GM19452 (cell line): ENCODE measurements around the gene CYB5D1.

Experiments used
- ATAC-seq: cut with Tn5 transposase; IDR thresholded peaks from one replicate; pipeline ENCODE4 v1.9.1; 2021; ENCODE audit not compliant: unreplicated experiment

Gene CYB5D1

DNA sequence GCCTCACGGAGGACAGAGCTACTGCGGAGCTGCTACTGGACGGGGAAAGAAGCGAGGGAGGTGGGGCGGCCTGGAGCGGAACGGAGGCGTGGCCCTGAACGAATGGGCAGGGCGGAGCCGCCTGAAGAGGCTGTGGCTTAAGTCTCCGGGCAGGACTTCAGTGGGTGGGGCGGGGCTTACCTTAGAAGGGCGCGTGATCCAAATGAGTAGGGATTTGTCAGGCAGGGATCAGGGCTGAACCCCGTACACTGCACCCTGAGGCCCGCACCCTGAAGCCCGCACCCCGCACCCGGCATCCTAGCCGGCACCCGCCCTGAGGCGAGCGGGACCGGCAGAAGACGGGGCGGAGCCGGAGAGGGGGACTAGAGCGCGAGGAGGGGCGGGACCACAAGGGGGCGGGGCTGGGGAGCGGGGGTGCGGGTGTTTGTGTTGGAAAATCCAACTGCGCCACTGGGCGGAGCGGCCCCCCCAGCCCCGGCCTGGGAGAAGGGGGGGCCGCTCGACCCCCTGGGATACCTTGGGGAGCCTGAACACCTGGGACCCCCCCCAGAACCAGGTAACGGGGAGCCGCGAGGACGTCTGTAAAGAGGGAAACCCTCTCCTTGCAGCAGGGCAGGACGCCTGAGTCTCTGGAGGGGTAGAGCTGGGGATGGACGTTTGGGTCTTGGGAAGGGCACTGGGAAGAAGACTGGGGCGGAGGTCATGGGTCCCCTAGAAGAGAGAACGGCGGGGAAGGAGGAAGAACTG lies 23.8 kb upstream of the CYB5D1 start, which contains the start of gene KDM6B:
TSS of gene KDM6B (plus strand) at position 423 of the 747 bp plus-strand sequence. CDS start 11,338 bp downstream, outside the sequence.
- ATAC-seq: peak; percentile 52

DNA sequence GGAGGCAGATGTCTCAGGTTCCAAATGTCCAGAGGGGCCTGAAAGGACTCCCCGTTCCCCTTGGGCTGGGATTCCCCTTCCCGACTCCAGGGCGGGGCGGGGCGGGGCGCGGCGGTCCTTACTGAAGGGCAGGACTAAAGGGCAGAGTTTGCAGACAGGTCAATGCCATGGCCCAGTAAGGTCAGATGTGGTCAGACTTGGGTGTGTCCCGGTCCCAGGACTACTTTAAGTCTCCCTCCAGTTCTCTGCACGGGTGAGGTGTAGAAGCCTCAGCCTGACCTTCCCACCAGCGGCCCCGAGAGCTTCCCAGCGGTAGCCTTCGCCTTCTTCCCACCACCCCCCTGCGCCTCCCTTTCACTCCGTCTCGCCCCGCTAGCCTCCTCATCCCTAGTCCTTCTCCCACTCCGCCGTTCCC lies 23.3 kb upstream of the CYB5D1 start:
- ATAC-seq: no peak

DNA sequence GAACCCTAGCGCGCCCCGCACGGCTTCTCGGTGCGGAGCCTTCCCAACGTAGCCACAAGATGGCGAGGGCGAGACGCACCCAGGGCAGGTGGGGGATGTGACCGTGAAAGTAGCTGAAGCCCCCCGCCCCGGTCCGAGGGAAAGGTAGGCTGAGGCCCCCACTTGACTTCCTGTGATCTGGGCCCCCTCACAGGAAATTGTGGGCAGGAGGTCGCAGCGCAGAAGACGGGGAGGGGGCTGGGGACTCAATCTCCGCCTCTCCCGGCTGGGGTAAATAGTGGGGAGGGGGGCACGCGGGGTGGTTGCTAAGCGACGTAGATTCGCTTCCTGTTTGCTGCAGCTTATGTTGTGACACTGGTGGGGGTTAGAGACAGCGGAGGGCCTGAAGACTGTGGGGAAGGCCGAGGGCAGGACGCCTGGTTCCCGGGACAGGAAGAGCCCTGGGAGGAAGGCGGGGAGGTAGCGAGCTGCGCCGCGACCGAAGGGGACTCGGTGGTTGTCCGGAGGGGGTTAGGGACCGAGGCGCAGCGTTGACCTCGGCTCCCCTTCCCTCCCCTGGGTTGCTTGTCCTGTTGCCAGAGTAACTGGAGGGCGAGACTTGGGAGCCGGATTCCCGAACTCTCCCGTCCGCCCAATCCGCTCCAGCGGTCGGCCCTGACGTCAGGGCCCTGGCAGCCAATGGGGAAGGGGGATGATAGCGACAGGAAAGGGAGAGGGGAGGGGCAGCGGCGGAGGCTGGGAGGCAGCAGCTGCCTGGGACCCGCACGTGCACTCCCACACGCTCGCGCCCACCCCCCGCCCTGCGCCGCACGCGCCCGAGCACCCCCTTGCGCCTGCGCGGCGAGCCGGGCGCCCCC lies 22.6 kb upstream of the CYB5D1 start:
- peak; percentile 42 for ATAC-seq

DNA sequence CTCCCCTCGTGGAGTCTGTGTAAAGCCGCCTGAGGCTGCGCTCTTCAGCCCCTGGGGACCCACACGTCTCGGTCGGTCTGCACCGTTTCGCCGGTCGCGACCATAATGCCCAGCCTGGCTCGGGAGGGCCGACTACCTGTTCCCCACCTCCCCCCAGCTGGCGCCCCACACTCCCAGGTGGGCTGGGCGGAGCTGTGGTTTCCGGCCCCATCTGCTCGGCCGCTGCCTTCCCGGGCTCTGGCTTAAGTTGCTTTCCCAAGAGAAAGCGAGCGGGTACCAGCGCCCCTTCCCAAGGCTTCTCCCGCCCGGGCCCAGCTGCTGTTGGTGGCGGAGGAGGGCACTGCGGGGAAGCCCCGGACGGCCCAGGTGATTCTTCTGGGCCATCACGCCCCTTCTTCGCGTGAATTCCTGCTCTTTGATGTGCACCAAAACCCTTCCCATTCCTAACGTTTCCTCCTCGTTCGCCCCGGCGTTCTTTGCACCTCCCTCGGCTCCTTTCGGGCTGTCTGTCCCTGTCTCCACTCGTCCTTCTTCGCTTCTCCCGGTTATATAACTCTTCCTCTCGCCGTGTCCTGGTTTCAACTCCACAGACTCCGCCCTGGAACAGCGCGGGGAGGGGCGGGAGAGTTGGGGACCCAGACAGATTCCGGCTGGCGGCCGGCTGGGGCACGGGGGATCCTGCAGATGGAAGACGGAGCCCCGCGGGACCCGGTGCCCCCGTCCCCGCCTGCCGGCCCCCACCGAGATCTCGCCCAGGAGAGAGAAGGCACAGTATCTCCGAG lies 21.8 kb upstream of the CYB5D1 start:
- peak; percentile 21 for ATAC-seq

DNA sequence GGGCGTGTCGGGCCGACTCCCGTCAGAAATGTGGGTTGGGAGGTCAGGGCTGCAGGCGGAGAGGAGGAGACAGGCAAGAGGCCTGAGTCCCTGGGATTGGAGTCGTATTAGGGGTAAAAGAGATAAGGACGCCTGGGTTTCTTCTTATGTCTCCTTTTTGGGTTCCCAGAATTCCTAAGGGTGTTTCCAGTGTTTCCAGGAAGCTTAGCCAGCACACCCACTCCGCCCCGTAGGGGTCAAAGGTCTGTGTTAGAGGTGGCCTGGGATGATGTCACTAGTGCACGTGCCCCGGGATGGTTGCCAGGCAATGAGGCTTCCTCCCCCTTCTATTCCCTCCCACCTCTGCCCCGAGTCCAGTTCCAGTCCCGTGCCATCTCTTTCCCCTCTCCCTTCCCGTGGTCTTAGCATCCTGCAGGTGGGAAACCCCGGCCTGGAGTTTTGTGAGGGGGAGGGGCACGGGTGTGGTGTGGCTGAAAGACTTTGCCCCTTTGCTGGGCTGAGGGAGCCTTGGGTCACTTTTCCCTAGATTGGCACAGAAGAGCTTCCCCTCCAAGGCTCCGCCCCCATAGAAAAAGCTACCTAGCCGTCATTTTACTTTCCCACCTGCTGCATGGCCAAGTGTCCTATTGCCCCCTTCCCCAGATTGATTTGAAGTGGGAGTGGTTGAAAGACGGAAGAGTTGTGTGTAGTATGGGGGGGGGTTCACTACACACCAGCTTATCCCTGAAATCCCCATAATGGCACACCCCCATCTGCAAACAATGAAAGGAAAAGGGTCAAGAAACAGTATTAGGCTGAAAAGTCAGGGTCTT lies 21.0 kb upstream of the CYB5D1 start:
- ATAC-seq: no peak

DNA sequence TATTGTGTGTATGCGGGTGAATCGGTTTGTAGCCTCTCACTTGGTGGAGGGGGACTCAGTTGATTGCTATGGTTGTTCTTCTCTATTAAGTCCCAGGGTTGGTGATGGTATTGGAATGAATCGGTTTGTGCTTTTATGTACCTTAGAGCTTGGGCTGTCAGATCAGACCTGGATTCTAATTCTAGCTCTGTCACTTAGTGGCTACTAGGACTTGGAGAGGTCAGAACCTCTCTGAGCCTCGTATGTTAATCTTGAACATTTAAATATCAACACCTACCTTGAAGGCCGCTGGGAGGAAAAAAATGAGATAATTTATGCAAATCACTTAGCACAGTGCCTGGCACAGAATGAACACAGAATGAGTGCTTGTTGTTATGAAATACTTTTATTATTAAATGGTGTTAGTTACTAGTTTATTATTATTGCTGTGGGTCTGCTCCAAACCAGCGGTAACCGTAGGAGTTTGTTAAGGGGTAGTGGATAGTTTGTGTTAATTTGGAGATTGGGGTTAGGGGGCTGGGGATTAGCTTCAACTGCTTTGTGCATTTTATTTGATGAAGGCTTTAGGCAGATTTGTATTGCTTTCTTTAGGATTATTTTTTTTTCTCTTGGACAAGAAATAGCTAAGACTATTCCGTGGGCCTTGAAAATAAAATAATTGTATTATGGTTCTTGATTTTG lies 20.3 kb upstream of the CYB5D1 start:
- no peak for ATAC-seq

DNA sequence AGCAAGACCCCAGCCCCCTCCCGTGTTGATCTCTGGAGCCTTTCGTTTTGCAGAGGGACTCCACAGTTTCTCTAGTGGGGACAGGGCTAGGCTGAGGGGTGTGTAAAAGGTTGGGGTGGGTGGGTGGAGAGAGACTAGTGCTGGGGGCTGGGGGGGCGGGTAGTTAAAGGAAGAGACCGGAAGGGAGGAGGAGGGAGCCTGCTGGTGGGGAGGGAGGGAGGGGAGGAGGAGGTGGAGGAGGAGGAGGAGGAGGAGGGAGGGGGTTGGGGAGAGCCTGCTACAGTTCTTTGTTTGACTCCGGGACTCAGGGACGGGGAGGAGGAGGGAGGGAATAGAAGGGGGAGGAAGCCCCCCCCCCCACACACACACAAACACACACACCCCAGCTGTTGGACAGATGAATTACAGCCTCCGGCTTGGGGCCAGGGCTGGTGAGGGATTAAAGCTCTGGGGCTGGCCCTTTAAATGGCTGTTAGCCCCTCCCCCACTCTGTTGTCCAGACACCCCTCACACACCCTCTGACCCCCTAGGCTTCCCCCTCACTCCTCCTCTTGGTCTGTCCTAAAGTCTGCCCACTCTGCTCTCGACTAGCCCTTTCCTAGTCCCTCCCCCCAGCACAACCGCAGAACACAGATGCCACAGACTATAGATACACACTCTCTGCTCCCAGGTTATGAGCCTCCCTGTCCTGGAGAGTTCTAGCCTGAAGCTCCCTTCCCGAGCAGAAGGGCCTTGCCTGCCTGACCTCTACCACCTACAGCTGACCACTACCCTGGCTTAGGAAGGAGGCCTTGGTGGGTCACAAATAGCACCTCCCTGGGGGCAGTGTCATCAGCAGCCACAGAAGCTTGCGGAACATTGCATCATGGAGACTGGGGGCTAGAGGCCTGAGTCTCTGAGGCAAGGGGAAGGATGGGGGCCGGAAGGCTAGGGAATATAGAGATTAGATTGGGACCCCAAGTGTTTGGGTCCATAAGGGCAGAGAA lies 19.4 kb upstream of the CYB5D1 start:
- no peak for ATAC-seq

DNA sequence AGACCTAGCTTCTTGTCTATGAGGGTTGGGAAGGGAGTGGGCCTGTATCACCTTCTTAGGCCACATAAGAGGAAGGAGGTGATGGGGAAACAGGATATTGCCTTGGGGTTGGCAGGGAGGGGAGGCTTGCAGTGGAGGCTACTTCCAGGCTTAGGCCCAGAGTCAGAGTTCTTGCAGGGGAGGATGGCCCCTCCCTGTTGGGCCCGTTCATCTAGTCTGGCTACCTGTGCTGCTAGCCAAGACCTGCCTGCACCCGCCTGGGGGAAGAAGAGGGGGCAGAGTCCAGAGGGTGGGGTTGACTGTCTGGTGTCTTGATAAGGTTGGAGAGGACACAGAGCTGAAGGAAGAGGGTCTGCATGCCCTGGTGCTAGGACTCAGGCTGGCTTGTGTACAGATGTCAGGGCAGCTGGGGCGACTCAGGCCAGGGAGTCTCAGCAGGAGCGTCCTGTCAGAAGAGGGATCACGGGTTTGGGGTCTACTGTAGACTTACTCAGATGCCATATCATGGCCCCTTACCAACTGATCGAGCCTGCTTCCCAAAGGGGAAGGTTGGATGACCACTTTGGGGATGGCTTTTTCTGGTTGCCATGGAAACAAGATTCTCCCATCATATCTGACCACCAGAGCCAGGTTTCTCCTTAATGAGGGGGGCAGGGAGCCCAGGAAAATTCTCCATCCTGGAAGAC lies 18.5 kb upstream of the CYB5D1 start:
- ATAC-seq: no peak

DNA sequence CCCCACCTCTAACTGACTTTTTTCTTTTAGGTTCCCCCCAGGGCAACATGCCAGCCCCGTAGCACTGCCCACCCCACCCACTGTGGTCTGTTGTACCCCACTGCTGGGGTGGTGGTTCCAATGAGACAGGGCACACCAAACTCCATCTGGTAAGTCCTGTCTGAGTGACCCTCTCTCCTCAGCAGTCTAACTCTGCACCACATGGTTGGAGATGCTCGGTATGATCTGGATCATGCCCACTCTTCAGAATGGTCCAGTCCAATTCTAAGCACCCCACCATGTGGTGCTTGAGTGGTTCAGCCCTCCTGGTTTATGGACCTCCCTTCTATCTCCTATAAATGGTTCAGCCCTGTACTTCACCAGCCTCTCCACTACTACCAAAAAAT lies 17.9 kb upstream of the CYB5D1 start:
- ATAC-seq: no peak

DNA sequence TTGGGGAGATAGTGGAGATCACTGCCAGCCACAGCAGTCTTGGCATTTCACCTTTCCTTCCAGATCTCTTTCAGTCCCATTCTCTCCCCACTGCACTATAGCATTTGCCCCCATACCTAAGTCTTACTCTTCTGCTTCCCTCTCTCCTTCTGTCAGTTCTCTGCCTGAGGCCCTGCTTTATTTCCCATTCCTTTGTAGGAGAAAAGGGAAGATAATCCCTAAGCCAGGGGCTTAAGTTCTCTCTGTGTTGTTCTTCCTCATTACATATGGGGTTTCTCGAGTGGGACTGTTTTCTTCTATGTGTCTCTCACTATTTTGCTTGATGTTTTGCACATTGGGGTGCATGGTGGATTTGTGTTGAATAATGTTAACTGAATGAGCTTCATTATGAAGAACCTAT lies 17.4 kb upstream of the CYB5D1 start:
- ATAC-seq: no peak

DNA sequence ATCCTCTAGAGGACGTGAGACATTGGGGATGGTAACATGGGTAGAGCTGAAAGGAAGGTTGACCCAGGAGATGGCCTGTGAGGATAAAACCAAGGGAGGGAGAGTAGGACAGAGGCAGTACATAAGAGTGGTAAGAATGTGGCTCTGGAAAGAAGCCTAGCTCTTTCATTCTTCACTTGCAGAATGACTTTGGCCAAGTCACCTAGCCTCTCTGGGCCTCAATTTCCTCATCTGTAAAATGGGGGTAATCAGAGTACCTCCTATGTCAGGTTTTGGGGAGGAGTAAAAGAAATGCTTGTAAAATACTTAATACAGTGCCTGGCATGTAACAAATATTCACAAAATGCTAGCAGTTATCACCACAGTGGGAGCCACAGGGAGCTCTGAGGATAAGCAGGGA lies 16.9 kb upstream of the CYB5D1 start:
- ATAC-seq: no peak

DNA sequence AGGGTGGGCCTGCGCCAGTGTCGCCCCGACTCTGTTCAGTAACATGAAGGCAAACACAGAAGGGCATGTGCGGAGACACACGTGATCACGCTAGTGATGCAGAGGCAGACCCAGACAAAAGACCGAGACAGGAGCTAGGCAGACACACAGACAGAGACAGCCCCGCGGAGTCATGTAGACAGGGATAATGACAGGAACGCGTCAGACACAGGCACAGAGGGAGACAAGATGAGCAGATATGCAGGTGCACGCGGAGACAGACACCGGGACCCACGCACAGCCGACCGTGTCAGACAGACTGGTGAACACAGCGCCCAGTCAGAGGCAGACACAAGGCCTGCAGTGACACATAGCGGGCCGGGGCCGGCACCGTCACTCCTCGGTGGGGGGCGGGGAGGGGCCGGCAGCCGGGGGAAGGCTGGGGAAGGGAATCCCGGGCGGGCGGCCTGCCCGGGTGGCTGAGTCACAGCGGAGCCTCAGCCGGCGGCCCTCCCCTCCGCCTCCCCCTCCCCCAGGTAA lies 16.3 kb upstream of the CYB5D1 start:
- peak; percentile 14 for ATAC-seq

DNA sequence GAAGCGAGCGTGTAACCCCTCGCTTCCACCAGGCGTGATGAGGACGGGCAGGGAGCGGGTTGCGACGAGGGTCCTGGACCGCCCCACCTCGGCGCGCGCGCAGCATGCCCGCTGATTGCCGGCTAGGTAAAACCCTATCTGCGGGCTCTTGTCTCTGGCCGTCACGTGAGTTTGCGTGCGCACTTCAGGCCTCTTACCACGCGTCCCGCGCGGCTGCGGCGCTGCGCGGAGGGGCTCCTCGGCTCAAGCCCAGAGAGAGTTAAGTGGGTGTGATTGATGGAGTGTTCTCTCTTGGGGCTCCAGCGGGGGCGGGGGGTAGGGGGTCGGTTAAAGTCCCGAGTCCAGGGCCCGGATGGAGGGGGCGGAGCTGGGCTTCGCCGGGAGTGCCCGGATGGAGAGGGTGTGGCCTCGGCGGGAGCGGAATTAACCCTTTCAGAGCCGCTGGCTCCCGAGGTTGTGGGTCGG lies 15.9 kb upstream of the CYB5D1 start:
- peak; percentile 18 for ATAC-seq

DNA sequence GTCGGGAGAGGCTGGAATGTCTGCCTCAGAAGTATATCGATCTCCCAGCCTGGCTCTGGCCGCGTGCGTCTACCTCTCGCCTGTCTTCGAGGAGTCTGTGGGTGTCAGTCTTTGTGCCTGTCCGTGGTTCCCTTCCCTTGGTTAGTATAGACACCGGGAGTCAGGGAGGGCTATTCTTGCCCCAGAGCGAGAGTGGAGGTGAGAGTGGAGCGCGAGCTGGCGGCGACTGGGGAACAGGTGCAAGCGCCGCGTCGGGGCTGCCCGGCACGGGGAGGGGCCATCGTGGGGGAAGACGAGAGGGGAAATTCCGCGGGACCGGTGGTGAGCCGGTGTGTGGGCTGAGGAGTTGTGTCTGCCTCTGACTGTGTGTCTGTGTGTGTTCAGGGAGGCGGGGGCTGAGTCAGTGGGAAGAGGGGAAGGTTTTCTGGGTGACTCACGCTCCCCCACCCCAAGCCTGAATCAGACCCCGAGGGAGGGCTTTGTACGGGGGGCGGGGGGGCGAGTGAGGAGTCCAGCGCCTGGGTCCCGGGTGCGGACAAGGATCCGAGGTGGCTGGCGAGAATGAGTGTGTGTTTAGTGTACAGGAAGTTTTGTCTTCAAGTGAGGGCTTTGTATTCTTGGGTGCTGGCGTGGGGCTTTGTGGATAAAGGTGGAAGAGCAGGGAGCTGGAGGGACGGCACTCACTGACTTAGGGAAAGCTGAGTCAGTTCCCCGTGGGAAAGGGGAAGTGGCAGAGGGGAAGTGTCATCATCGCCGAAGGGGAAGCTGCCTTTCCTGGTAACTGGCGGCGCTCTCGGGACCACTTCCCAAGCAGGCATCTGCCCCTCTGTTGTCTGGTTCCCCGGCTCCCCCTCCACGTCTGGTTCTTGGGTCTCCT lies 15.2 kb upstream of the CYB5D1 start:
- peak; percentile 31 for ATAC-seq

DNA sequence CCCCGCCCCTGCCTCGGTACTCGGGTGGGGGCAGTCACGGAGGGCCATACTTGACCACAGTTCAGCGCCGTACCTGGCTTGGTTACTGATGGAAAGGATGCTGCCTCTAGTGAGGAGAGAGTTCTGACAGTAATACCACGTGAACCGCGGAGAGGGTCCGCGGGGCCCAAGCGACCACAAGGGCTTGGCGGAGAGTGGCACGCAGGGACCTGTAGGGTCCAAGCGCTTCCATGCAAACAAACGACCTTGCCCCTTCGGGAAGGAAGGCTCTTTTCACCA lies 14.6 kb upstream of the CYB5D1 start:
- peak; percentile 7 for ATAC-seq

DNA sequence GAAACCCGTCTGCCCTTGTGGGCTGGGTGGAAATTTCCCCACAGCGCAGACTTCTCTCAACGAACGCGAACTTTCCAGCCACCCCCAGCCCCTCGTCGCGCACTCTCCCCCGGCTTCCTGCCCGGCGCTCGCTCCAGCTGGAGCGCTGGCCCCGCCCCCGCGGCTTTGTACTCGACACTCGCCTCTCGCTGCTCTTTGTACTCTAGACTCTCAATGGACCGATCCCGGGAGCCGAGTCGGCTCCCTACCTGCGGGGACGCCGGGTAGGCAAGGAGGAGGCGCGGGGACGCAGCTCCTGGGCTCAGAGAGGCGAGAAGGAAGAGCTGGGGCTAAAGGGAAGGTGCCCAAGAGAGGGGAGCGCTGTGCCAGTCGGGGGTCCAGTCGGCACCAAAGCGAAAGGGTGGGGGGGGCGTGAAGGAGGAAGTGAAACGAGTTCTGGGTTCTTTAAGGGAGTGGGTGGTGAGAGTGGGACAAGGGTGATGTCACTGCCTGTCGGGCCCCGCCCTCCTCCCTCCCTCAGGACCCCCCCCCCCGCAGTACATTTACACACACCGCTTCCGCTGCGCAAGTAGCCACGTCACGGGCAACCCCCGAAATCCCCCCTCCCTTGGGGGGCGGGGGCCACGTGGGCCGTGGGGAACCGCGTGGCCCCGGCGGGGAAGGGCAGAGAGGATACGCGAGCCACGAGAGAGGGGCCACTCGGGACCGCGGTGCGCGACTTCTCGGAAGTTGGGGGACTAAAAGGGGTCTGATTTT lies 14.1 kb upstream of the CYB5D1 start:
- peak; percentile 13 for ATAC-seq
